Measurements from ENCODE around the gene MPZL2.

Gene MPZL2

DNA sequence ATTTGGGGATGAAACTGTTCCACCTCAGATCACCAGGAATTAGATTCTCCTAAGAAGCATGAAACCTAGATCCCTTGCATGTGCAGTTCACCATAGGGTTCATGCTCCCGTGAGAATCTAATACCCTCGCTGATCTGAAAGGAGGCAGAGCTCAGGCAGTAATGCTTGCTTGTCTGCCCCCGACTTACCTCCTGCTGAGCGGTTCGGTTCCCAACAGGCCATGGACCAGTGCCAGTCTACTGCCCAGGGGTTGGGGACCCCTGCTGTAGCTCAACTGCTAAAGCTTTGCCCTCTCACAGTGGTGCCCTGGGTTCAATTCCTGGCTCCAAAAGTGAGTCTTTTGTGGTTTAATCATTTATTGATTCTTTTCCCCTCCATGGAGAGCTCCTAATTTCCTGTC lies 42.7 kb downstream of the MPZL2 start:
- DNase-seq (ENCODE audit: extremely low read depth, low read depth), result no peak
- no peak for TF ChIP-seq CTCF (IDR thresholded peaks at IDR 0.05; ENCODE audit: low read depth, low read length)

DNA sequence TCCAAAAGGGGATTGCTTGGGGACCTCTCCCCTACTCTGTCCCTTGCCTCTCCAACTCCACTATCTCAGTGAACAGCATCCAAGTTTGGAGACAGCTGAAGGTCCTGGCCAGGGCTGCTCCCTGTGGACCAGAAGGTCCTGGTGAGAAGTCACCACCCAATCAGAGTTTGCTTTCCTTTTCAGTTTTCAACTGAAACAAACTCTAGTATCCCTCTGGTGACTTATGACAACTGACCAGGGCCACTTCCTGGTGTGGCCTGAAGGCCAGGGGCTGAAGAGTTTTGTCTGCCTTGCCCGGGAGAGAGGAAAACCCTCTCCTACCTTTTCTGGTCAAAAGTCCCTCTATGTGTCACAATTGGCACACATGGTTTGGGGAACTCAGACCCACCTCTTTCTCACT lies 44.4 kb downstream of the MPZL2 start:
- no peak for TF ChIP-seq CTCF (IDR thresholded peaks at IDR 0.05; ENCODE audit: low read depth, low read length)
- no peak for DNase-seq (ENCODE audit: extremely low read depth, low read depth)

DNA sequence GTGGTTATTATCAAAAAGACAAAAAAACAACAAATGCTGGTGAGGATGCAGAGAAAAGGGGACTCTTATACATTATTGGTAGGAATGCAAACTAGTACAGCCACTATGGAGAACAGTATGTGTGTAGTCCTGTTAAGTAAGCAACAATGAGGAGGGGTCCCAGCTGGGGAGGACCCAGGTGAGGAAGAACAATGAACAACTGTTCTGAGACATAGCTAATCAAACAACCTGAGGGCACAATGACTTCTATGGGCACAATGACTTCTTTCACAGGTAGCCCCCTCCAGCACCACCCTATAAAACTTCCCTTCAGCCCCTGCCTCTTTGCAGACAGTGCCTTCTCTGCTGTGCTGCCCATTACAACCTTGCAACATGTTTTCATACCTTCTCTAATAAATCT lies 44.9 kb downstream of the MPZL2 start:
- DNase-seq (ENCODE audit: extremely low read depth, low read depth), result no peak
- no peak for TF ChIP-seq CTCF (IDR thresholded peaks at IDR 0.05; ENCODE audit: low read depth, low read length)

DNA sequence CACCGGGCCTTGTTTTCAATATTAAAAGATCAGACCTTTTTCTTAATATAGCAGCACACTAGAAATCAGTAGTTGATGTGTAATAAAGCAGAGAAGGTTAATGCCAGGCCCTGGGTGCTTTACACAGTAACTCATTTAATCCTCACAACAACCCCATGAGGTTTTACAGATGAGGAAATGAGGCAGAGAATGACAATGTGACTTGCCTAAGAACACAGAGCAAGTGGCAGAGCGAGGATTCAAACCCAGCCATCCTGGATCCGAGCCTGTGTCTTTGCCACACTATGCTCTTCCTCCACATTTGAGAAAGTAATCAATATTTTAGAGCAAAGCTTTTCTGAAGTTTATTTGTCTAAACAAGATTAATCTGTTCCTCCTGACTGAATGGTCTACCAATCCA lies 46.5 kb downstream of the MPZL2 start:
- no peak for TF ChIP-seq CTCF (IDR thresholded peaks at IDR 0.05; ENCODE audit: low read depth, low read length)
- no peak for DNase-seq (ENCODE audit: extremely low read depth, low read depth)

GRCh38 chr11:118216621-118217481 lies 47.2 kb downstream of the MPZL2 start:
- no peak for DNase-seq (ENCODE audit: extremely low read depth, low read depth)
- no peak for TF ChIP-seq CTCF (IDR thresholded peaks at IDR 0.05; ENCODE audit: low read depth, low read length)

DNA sequence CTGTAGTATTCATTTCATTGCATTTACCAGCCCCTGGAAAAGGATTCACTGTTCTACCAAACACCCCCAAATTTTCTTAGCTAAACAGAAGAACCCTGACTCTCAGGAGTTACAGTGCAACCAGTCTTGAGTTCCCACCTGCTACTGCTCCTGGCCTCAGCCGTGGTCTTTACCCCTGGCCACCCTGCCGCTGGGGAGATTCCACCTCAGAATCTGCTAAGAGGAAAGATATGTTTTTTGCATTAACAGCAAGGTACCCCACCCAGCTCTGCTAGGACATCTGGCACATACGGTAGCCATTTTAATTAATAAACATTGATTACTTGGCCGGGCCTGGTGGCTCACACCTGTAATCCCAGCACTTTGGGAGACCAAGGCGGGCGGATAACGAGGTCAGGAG lies 48.3 kb downstream of the MPZL2 start:
- no peak for TF ChIP-seq CTCF (IDR thresholded peaks at IDR 0.05; ENCODE audit: low read depth, low read length)
- no peak for DNase-seq (ENCODE audit: extremely low read depth, low read depth)

- no peak for TF ChIP-seq CTCF (IDR thresholded peaks at IDR 0.05; ENCODE audit: low read depth, low read length)
- DNase-seq (ENCODE audit: extremely low read depth, low read depth), result no peak
Measured at GRCh38 chr11:118215262-118215661, 48.8 kb downstream of the MPZL2 start.

Measured in AG09319 (cell line).